Upper lobe of right lung (tissue), 1 donor: ENCODE measurements around the gene PFDN1. TPM values are rescaled to one million over a fixed set of nuclear protein-coding genes. Genes with fewer than 3 reads are reported as not detected.

Experiments
- ATAC-seq: fragments of 200-7000 bp; cut with Tn5 transposase; one replicate; pipeline ENCODE4 v1.9.1; 2020; ENCODE audit warnings: mild to moderate bottlenecking, moderate library complexity
- DNase-seq: peaks from one replicate; pipeline ENCODE4 v3.0.0-alpha.2; 2020
- H3K27ac ChIP-seq: fragments of 200-600 bp; one replicate; pipeline ENCODE4 v1.8.0; 2022
- H3K27me3 ChIP-seq: fragments of 200-600 bp; one replicate; pipeline ENCODE4 v1.8.0; 2022; ENCODE audit warnings: mild to moderate bottlenecking
- H3K36me3 ChIP-seq: fragments of 200-600 bp; one replicate; pipeline ENCODE4 v1.8.0; 2022
- H3K4me1 ChIP-seq: fragments of 200-600 bp; one replicate; pipeline ENCODE4 v1.8.0; 2022
- H3K4me3 ChIP-seq: fragments of 200-600 bp; one replicate; pipeline ENCODE4 v1.8.0; 2022; ENCODE audit warnings: mild to moderate bottlenecking
- H3K9me3 ChIP-seq: fragments of 200-600 bp; one replicate; pipeline ENCODE4 v1.8.0; 2022
- CTCF ChIP-seq: fragments of 200-600 bp; IDR thresholded peaks from one replicate; pipeline ENCODE4 v1.8.0; 2022; ENCODE audit warnings: antibody characterized with exemption
- intact Hi-C: fragments of 100-400 bp; cut with DNase I; formaldehyde crosslinking; loops from one replicate; pipeline ENCODE4 v1.11.0; 2022
- total RNA-seq: library from RNA; stranded (reverse); fragmentation: NEBNext Ultra II Directional; extraction: Animal tissue kit (Norgen Biotek cat#: 25700); gene quantifications from one replicate; pipeline ENCODE4 v1.2.1, GENCODE V29; 2021
- donor health status: DM: no; HTN: yes; CAD: no; lungs with severe emphysema.

The PFDN1 gene
- total RNA-seq, 1 donor from 2014 or later = 54.0 TPM

- Histone ChIP-seq H3K4me1 (peaks cover 53% of the 10 kb centered on the region), H3K36me3 (no peaks in the 10 kb centered on the region), H3K27ac (no peak overlapping the region), H3K27me3 (no peaks in the 10 kb centered on the region), H3K4me3 (no peak overlapping the region), H3K9me3 (no peaks in the 10 kb centered on the region)
- TF ChIP-seq CTCF = no peak
- intact Hi-C loops = no loop called here
- ATAC-seq (peak; percentile 87), DNase-seq (peak; percentile 77)
These were observed 18.9 kb upstream of the PFDN1 start for GRCh38 chr5:140321796-140322195.

- intact Hi-C loops = no loop called here
- no peak for DNase-seq
- Histone ChIP-seq H3K36me3 (no peaks in the 10 kb centered on the region), H3K27ac (no peak overlapping the region), H3K4me3 (no peak overlapping the region), H3K9me3 (no peaks in the 10 kb centered on the region), H3K27me3 (no peaks in the 10 kb centered on the region), H3K4me1 (peaks cover 47% of the 10 kb centered on the region)
- no peak for TF ChIP-seq CTCF
- ATAC-seq = peak; percentile 41
These were observed 16.9 kb upstream of the PFDN1 start for GRCh38 chr5:140319833-140320232.

GRCh38 chr5:140318792-140319191 is 15.9 kb upstream of the PFDN1 start:
- H3K27me3 ChIP-seq = no peaks in the 10 kb centered on the region
- DNase-seq (no peak), ATAC-seq (no peak)
- H3K36me3 ChIP-seq = no peaks in the 10 kb centered on the region
- peaks cover 37% of the 10 kb centered on the region for H3K4me1 ChIP-seq
- no peak for TF ChIP-seq CTCF
- H3K27ac ChIP-seq = no peak overlapping the region
- intact Hi-C loops = no loop called here
- no peaks in the 10 kb centered on the region for H3K9me3 ChIP-seq
- no peak overlapping the region for H3K4me3 ChIP-seq

DNA sequence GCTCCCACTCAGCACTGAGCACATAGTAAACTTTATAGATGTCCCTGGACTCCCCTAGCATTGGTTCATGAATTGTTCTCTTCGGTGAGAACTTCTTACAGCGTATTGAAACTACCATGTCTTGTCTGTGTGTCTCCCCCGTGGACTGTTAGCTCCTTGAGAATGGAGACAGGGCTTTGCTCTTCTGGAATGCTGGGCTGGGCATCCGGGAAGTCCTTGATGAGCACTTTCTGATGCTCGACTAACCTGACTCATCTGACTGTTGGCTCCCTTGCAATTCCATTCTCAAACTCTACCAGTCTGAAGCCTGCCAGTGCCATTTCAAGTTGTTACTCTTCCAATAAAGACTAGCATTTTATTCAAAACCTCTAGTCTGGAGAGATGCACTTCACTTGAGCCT is 15.0 kb upstream of the PFDN1 start:
- TF ChIP-seq CTCF = no peak
- H3K9me3 ChIP-seq = no peaks in the 10 kb centered on the region
- H3K4me1 ChIP-seq = peaks cover 32% of the 10 kb centered on the region
- H3K36me3 ChIP-seq = no peaks in the 10 kb centered on the region
- no peak overlapping the region for H3K4me3 ChIP-seq
- peak overlapping the region; percentile 17 for H3K27ac ChIP-seq
- intact Hi-C loops = no loop called here
- no peaks in the 10 kb centered on the region for H3K27me3 ChIP-seq
- no peak for DNase-seq
- peak; percentile 19 for ATAC-seq

DNA sequence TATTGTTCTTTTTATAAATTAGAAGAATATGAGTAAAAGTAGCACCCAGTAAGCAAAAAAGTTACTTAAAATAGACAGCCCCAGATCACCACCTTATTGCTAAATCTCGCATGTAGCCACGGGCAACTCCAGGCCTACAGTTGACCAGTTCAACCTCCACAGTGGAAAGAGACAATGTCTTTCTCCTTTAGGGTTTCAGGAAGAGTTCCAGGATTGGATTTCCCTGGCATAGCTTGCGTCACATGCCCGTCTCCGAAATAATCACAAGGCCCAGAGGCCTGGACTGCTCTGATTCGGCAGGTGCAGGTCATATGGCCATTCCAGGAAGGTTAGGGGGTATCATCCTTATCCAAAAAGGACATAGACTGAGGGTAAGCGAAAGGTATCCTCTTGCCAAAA is 9.9 kb upstream of the PFDN1 start:
- no peak for ATAC-seq
- Histone ChIP-seq H3K4me3 (no peak overlapping the region), H3K27ac (peak overlapping the region; percentile 43), H3K36me3 (no peaks in the 10 kb centered on the region), H3K9me3 (no peaks in the 10 kb centered on the region), H3K27me3 (no peaks in the 10 kb centered on the region), H3K4me1 (peaks cover 7% of the 10 kb centered on the region)
- no peak for TF ChIP-seq CTCF
- intact Hi-C loops = no loop called here
- DNase-seq = no peak
